ENCODE results near the gene WTIP. TPM values are rescaled to one million over a fixed set of nuclear protein-coding genes. Genes with fewer than 3 reads are reported as not detected.

The WTIP gene
- total RNA-seq, 1 experiment from 2014 or later: 8.4 TPM

- H3K4me2 ChIP-seq (ENCODE audit: low read length): no peak overlapping the region
- H3K9ac ChIP-seq (ENCODE audit: low read length): no peak overlapping the region
- H4K20me1 ChIP-seq (ENCODE audit: insufficient read depth): no peaks in the 10 kb centered on the region
- ChIA-PET RAD21 (ENCODE audit: low non-redundant PET in 1 of 2, low total read pairs in 2 of 2, uncharacterized antibody in 2 of 2, unreplicated experiment in 2 of 2) (no interaction called here), POLR2A (no interaction called here), CTCF (no interaction called here)
- H3K9me2 ChIP-seq (ENCODE audit: insufficient read depth): no peaks in the 10 kb centered on the region
- H3K36me3 ChIP-seq (ENCODE audit: control insufficient read depth in 1 of 2, insufficient read depth in 2 of 2, low read length in 2 of 2): no peaks in the 10 kb centered on the region
- intact Hi-C loops (cut with micrococcal nuclease): no loop called here
- BruUV-seq (replicated peaks): no TSS peak
- no peak overlapping the region for H2AFZ ChIP-seq (ENCODE audit: low read depth, low read length, poor library complexity, severe bottlenecking)
- H3K27ac ChIP-seq (ENCODE audit: low read depth, low read length): no peak overlapping the region
- peaks cover 5% of the 10 kb centered on the region; the same call in 1 of the 2 replicates for H3K27me3 ChIP-seq (ENCODE audit: insufficient read depth, low read length)
- no peaks in the 10 kb centered on the region for H3K4me1 ChIP-seq (ENCODE audit: control insufficient read depth in 1 of 2, insufficient read depth in 2 of 2, low read length in 2 of 2)
- no peaks in the 10 kb centered on the region for H3K79me2 ChIP-seq (ENCODE audit: insufficient read depth, low read length)
- TF ChIP-seq EZH2 (IDR thresholded peaks at IDR 0.05): no peak
- TF ChIP-seq, protein P1, sequence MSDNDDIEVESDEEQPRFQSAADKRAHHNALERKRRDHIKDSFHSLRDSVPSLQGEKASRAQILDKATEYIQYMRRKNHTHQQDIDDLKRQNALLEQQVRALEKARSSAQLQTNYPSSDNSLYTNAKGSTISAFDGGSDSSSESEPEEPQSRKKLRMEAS (IDR thresholded peaks at IDR 0.05): no peak
- no peak for TF ChIP-seq YY1 (IDR thresholded peaks at IDR 0.05; ENCODE audit: extremely low read depth, insufficient replicate concordance, low read depth, low read length)
- no peak for TF ChIP-seq ZNF274 (IDR thresholded peaks at IDR 0.05; ENCODE audit: low read depth, low read length)
- TF ChIP-seq SP1 (IDR thresholded peaks at IDR 0.05; ENCODE audit: low read depth): no peak
- no peak for TF ChIP-seq JUND (IDR thresholded peaks at IDR 0.05)
- no peak for TF ChIP-seq POLR2AphosphoS5 (IDR thresholded peaks at IDR 0.05; ENCODE audit: low read depth, low read length)
- TF ChIP-seq EGR1 (IDR thresholded peaks at IDR 0.05; ENCODE audit: low read depth): no peak
- TF ChIP-seq ELF1 (IDR thresholded peaks at IDR 0.05; ENCODE audit: borderline replicate concordance, low read depth): no peak
- no peak for TF ChIP-seq TCF7L2 (IDR thresholded peaks at IDR 0.05; ENCODE audit: borderline replicate concordance, extremely low read depth, insufficient read depth, insufficient read length)
- no peak for TF ChIP-seq EZH2phosphoT487 (IDR thresholded peaks at IDR 0.05; ENCODE audit: borderline replicate concordance)
- TF ChIP-seq POLR2A (IDR thresholded peaks at IDR 0.05; ENCODE audit: borderline replicate concordance, extremely low read depth, insufficient read depth, insufficient read length): no peak
- TF ChIP-seq SIN3A (IDR thresholded peaks at IDR 0.05; ENCODE audit: low read depth): no peak
- TF ChIP-seq, protein P2, sequence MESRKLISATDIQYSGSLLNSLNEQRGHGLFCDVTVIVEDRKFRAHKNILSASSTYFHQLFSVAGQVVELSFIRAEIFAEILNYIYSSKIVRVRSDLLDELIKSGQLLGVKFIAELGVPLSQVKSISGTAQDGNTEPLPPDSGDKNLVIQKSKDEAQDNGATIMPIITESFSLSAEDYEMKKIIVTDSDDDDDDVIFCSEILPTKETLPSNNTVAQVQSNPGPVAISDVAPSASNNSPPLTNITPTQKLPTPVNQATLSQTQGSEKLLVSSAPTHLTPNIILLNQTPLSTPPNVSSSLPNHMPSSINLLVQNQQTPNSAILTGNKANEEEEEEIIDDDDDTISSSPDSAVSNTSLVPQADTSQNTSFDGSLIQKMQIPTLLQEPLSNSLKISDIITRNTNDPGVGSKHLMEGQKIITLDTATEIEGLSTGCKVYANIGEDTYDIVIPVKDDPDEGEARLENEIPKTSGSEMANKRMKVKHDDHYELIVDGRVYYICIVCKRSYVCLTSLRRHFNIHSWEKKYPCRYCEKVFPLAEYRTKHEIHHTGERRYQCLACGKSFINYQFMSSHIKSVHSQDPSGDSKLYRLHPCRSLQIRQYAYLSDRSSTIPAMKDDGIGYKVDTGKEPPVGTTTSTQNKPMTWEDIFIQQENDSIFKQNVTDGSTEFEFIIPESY (IDR thresholded peaks at IDR 0.05; ENCODE audit: extremely low read depth, insufficient replicate concordance, low read length): no peak
- no peak for TF ChIP-seq CBX3 (IDR thresholded peaks at IDR 0.05; ENCODE audit: low read depth)
- no peak for DNase-seq (ENCODE audit: low read depth, low spot score)
- H3K9me3 ChIP-seq (ENCODE audit: control insufficient read depth in 1 of 2, insufficient read depth in 1 of 2, low read depth in 1 of 2, low read length in 2 of 2): no peaks in the 10 kb centered on the region
- no peak overlapping the region for H3K4me3 ChIP-seq (replicated peaks in 1 of 2; ENCODE audit: low read depth in 1 of 2, low read length in 2 of 2)
- ATAC-seq: no peak
Measured at GRCh38 chr19:34559045-34559444, 77.5 kb downstream of the WTIP start.

Measured in HCT116 (cell line).